ENCODE measurements around the gene CYTH4. TPM values are rescaled to one million over a fixed set of nuclear protein-coding genes. Genes with fewer than 3 reads are reported as not detected.

Gene CYTH4
- total and polyA plus RNA-seq, 2 donors (not counting 3 experiments of a cell fraction or from before 2014, with no cell fraction given): 0.06 TPM; not detected in 1

- BruUV-seq (replicated peaks): no TSS peak
- no peak overlapping the region for H3K4me3 ChIP-seq (replicated peaks in 1 of 3; ENCODE audit: insufficient read depth in 1 of 3, low read depth in 1 of 3, low read length in 3 of 3)
- no peaks in the 10 kb centered on the region for H3K79me2 ChIP-seq (ENCODE audit: control insufficient read depth, insufficient read depth, low read length)
- H2AFZ ChIP-seq (ENCODE audit: low read depth, low read length): no peak overlapping the region
- ChIA-PET CTCF (no interaction called here), POLR2A (no interaction called here)
- no peak overlapping the region for H3K9ac ChIP-seq (replicated peaks; ENCODE audit: extremely low read depth, insufficient read depth, low read length)
- H3K27me3 ChIP-seq (ENCODE audit: control insufficient read depth in 2 of 2, insufficient read depth in 2 of 2, low read length in 2 of 2): peaks cover 0 to 11% of the 10 kb centered on the region in 2 experiments
- no peaks in the 10 kb centered on the region for H3K9me3 ChIP-seq (replicated peaks; ENCODE audit: control insufficient read depth, insufficient read depth, low read length)
- no peak overlapping the region for H3K4me2 ChIP-seq (ENCODE audit: insufficient read depth, low read length)
- H3K27ac ChIP-seq (ENCODE audit: insufficient read depth, low read depth, low read length): no peak overlapping the region
- DNase-seq (ENCODE audit: low read depth, low spot score): no peak
- H4K20me1 ChIP-seq (replicated peaks; ENCODE audit: control insufficient read depth, extremely low read depth, insufficient read depth, low read length): no peaks in the 10 kb centered on the region
- no peaks in the 10 kb centered on the region for H3K9me1 ChIP-seq (replicated peaks; ENCODE audit: control insufficient read depth, extremely low read depth, insufficient read depth, low read length)
- no peaks in the 10 kb centered on the region for H3K4me1 ChIP-seq (ENCODE audit: control insufficient read depth, extremely low read depth, insufficient read depth, low read length)
- intact Hi-C loops (cut with micrococcal nuclease) (no loop called here), dilution Hi-C loops (cut with MboI; ENCODE audit: extremely low pct_ligation_motif_present, low sequenced_read_pairs) (no loop called here)
- no peaks in the 10 kb centered on the region for H3K36me3 ChIP-seq (ENCODE audit: control insufficient read depth in 2 of 2, extremely low read depth in 1 of 2, insufficient read depth in 2 of 2, low read length in 2 of 2)
- no peak for FAIRE-seq
- TF ChIP-seq FOS (IDR thresholded peaks at IDR 0.05; ENCODE audit: borderline replicate concordance, insufficient read depth, low read length) (no peak), CTCF (IDR thresholded peaks at IDR 0.05; ENCODE audit: extremely low read depth in 1 of 2, insufficient read depth in 1 of 2, low read depth in 1 of 2, low read length in 2 of 2) (no peak), JUN (IDR thresholded peaks at IDR 0.05; ENCODE audit: borderline replicate concordance, insufficient read depth, insufficient read length, low read depth) (no peak), MAX (IDR thresholded peaks at IDR 0.05; ENCODE audit: insufficient read depth, insufficient read length) (no peak), POLR2A (IDR thresholded peaks at IDR 0.05; ENCODE audit: low read depth, low read length) (no peak), GATA2 (IDR thresholded peaks at IDR 0.05; ENCODE audit: insufficient read depth, insufficient read length, low read depth, low read length) (no peak), EZH2 (IDR thresholded peaks at IDR 0.05; ENCODE audit: borderline replicate concordance, low read depth, low read length, severe bottlenecking) (no peak), MYC (IDR thresholded peaks at IDR 0.05; ENCODE audit: low read depth, low read length) (no peak), POLR2AphosphoS5 (IDR thresholded peaks at IDR 0.05; ENCODE audit: insufficient read depth, low read depth, low read length) (no peak)
Observed at GRCh38 chr22:37354670-37355069, 72.4 kb downstream of the CYTH4 start.

Data from endothelial cell of umbilical vein (primary cell).